ENCODE results near the gene MAST4.
A peak's percentile ranks its signal among the peaks of the same experiment; 100 is the strongest.

The MAST4 gene

DNA sequence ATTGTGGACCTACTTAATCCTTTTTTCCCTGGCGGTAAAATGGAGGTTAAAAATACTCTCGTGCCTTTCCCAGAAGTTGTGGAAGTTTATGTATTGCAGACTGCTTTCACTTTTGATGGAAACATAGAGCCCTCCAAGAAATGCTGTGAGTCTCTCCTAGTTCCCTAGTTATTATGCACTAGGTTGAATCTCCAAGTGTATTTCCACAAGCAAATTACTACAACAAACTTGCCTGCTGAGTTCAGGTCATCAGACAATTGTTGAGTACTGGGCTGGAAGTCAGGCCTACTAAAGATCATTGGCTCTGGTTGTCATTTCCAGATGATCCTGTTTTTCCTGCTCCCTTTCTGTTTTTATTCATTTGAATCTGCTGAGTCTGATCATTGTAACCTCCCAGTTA is 496.3 kb downstream of the MAST4 start:
- ATAC-seq (ENCODE audit: low read depth) (no peak), DNase-seq (ENCODE audit: low spot score) (no peak)
- H3K36me3 ChIP-seq (ENCODE audit: low read depth), result peaks cover 26% of the 10 kb centered on the region
- H3K4me3 ChIP-seq (ENCODE audit: severe bottlenecking), result no peak overlapping the region
- no peaks in the 10 kb centered on the region for H3K9me3 ChIP-seq (ENCODE audit: severe bottlenecking)
- no peak overlapping the region for H3K27ac ChIP-seq (ENCODE audit: poor library complexity, severe bottlenecking)
- H3K27me3 ChIP-seq (ENCODE audit: insufficient read depth, poor library complexity, severe bottlenecking), result no peaks in the 10 kb centered on the region
- TF ChIP-seq, protein P1, sequence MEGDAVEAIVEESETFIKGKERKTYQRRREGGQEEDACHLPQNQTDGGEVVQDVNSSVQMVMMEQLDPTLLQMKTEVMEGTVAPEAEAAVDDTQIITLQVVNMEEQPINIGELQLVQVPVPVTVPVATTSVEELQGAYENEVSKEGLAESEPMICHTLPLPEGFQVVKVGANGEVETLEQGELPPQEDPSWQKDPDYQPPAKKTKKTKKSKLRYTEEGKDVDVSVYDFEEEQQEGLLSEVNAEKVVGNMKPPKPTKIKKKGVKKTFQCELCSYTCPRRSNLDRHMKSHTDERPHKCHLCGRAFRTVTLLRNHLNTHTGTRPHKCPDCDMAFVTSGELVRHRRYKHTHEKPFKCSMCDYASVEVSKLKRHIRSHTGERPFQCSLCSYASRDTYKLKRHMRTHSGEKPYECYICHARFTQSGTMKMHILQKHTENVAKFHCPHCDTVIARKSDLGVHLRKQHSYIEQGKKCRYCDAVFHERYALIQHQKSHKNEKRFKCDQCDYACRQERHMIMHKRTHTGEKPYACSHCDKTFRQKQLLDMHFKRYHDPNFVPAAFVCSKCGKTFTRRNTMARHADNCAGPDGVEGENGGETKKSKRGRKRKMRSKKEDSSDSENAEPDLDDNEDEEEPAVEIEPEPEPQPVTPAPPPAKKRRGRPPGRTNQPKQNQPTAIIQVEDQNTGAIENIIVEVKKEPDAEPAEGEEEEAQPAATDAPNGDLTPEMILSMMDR (IDR thresholded peaks at IDR 0.05; ENCODE audit: poor library complexity, severe bottlenecking), result no peak
- H3K4me1 ChIP-seq (ENCODE audit: insufficient read depth, poor library complexity, severe bottlenecking), result peaks cover 35% of the 10 kb centered on the region

DNA sequence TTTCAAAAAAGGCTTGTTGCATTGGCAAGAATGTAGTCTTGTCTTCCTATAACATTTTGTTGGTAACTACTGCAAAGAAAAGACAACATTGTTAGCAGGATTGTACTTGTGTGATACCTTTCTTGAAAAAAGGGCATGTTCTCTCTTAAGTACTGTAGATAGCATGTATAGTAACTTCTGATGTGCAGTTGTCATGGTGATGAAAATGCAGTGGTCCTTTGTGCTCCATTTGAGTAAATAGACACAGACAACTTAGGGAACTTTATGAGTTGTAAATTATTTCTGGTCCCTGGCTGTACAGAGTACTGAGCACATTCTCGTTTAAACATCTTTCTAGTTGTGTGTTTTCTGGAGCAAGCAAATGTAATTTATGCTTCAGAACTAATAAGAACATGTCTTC is 497.1 kb downstream of the MAST4 start:
- no peak for DNase-seq (ENCODE audit: low spot score)
- peaks cover 35% of the 10 kb centered on the region for H3K4me1 ChIP-seq (ENCODE audit: insufficient read depth, poor library complexity, severe bottlenecking)
- peaks cover 32% of the 10 kb centered on the region for H3K36me3 ChIP-seq (ENCODE audit: low read depth)
- H3K27me3 ChIP-seq (ENCODE audit: insufficient read depth, poor library complexity, severe bottlenecking), result no peaks in the 10 kb centered on the region
- TF ChIP-seq, protein P1 (IDR thresholded peaks at IDR 0.05; ENCODE audit: poor library complexity, severe bottlenecking), result no peak
- no peak overlapping the region for H3K27ac ChIP-seq (ENCODE audit: poor library complexity, severe bottlenecking)
- H3K4me3 ChIP-seq (ENCODE audit: severe bottlenecking), result no peak overlapping the region
- H3K9me3 ChIP-seq (ENCODE audit: severe bottlenecking), result no peaks in the 10 kb centered on the region
- ATAC-seq (ENCODE audit: low read depth), result no peak

GRCh38 chr5:67094476-67095300 is 498.5 kb downstream of the MAST4 start:
- DNase-seq (ENCODE audit: low spot score) (no peak), ATAC-seq (ENCODE audit: low read depth) (peak; percentile 97)
- TF ChIP-seq, protein P1 (IDR thresholded peaks at IDR 0.05; ENCODE audit: poor library complexity, severe bottlenecking), result no peak
- Histone ChIP-seq H3K4me1 (ENCODE audit: insufficient read depth, poor library complexity, severe bottlenecking) (peaks cover 27% of the 10 kb centered on the region), H3K36me3 (ENCODE audit: low read depth) (peaks cover 32% of the 10 kb centered on the region), H3K9me3 (ENCODE audit: severe bottlenecking) (no peaks in the 10 kb centered on the region), H3K27me3 (ENCODE audit: insufficient read depth, poor library complexity, severe bottlenecking) (no peaks in the 10 kb centered on the region), H3K4me3 (ENCODE audit: severe bottlenecking) (no peak overlapping the region), H3K27ac (ENCODE audit: poor library complexity, severe bottlenecking) (peak overlapping the region; percentile 53)

DNA sequence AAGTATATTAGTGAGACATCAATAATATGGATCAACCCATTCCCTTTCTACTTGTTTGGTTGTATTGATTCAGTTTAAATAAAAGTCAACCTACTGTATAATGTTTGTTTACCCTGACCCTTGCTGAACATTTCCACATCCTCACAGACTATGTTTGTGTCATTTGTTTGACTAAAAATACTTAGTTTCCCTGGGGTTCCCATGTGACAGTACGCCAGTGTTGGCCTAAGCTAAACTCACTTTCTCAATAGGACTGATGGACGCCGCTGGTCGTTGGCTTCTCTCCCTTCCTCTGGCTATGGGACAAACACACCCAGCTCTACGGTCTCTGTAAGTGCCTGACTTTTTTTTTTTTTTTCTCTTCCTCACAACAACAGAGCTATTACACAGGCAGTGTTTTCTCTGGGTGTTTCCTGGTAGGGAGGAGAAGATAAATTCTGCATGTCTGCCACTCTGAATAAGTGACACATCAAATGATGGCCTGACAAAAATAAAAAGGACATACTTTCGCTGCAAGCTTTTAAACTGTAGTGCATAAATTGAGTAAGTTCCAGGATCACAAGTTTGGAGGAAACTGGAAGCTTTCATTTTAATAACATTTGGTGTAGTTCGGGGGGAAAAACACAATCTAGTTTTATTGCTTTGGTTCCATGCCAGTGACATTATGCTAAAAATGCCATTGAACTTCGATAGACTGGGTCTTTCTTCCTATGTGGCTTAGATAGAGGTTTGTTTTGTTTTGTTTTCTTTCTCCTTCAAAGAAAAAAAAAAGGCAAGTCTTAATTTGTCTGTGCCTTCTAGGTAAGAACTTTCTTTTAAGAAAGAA is 499.4 kb downstream of the MAST4 start:
- no peak for DNase-seq (ENCODE audit: low spot score)
- Histone ChIP-seq H3K4me1 (ENCODE audit: insufficient read depth, poor library complexity, severe bottlenecking) (peaks cover 25% of the 10 kb centered on the region), H3K4me3 (ENCODE audit: severe bottlenecking) (no peak overlapping the region), H3K9me3 (ENCODE audit: severe bottlenecking) (no peaks in the 10 kb centered on the region), H3K27me3 (ENCODE audit: insufficient read depth, poor library complexity, severe bottlenecking) (no peaks in the 10 kb centered on the region), H3K27ac (ENCODE audit: poor library complexity, severe bottlenecking) (peak overlapping the region; percentile 53), H3K36me3 (ENCODE audit: low read depth) (peaks cover 33% of the 10 kb centered on the region)
- TF ChIP-seq, protein P1 (IDR thresholded peaks at IDR 0.05; ENCODE audit: poor library complexity, severe bottlenecking), result no peak
- no peak; the same call in 2 of the 3 replicates for ATAC-seq (ENCODE audit: low read depth)

Measured in RWPE2 (cell line).